LNCaP clone FGC (cell line): ENCODE data around the gene HCFC2.
A peak's percentile ranks its signal among the peaks of the same experiment; 100 is the strongest.

Experiments
- DNase-seq: peaks from one replicate; pipeline ENCODE4 v3.0.0-alpha.2; 2011; ENCODE audit warnings: low read depth
- H3K4me3 ChIP-seq: 2 replicates; pipeline ENCODE4 v1.5.1; 2011; ENCODE audit warnings: mild to moderate bottlenecking, low read depth, low read length, control low read depth
- TF ChIP-seq, protein P1 (sequence below): IDR thresholded peaks from 2 replicates; pipeline ENCODE4 v1.5.1; 2012; ENCODE audit warnings: mild to moderate bottlenecking; ENCODE audit not compliant: control insufficient read depth, insufficient read depth; ENCODE audit errors: extremely low read depth

Gene HCFC2

DNA sequence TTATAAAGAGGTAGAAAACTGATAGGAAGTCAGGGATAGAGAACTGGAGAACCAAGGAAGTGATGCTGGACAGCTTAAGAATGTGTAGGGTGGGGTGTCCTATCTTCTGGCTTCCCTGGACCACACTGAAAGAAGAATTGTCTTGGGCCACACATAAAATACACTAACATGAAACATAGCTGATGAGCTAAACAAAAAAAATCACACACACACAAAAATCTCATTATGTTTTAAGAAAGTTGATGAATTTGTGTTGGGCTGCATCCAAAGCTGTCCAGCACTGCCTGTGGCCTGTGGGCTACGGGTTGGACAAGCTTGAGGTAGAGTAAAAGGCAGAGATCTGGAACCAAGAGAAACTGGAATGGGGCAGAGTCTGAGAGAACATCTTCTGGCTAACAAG lies 21.8 kb upstream of the HCFC2 start:
- TF ChIP-seq, protein P1, sequence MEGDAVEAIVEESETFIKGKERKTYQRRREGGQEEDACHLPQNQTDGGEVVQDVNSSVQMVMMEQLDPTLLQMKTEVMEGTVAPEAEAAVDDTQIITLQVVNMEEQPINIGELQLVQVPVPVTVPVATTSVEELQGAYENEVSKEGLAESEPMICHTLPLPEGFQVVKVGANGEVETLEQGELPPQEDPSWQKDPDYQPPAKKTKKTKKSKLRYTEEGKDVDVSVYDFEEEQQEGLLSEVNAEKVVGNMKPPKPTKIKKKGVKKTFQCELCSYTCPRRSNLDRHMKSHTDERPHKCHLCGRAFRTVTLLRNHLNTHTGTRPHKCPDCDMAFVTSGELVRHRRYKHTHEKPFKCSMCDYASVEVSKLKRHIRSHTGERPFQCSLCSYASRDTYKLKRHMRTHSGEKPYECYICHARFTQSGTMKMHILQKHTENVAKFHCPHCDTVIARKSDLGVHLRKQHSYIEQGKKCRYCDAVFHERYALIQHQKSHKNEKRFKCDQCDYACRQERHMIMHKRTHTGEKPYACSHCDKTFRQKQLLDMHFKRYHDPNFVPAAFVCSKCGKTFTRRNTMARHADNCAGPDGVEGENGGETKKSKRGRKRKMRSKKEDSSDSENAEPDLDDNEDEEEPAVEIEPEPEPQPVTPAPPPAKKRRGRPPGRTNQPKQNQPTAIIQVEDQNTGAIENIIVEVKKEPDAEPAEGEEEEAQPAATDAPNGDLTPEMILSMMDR, result no peak
- no peak overlapping the region for H3K4me3 ChIP-seq
- no peak for DNase-seq

DNA sequence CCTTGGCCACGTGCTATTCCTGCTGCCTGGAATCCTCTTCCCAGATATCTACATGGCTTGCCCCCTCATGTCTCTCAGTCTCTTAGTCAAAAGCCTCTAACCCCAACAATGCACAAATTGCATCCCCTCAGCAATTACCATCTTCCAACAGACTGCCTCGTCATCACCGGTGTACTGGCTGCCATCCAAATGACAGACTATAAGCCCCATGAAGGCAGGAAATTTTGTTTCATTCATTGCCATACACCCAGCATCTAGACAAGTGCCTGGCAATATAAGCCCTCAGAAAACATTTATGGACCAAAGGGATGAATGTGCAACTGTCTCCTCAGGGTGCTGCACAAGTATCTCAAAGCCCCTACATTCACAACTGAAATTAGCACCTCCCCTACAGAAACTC lies 20.2 kb upstream of the HCFC2 start:
- H3K4me3 ChIP-seq, result no peak overlapping the region
- TF ChIP-seq, protein P1, result no peak
- DNase-seq, result no peak

DNA sequence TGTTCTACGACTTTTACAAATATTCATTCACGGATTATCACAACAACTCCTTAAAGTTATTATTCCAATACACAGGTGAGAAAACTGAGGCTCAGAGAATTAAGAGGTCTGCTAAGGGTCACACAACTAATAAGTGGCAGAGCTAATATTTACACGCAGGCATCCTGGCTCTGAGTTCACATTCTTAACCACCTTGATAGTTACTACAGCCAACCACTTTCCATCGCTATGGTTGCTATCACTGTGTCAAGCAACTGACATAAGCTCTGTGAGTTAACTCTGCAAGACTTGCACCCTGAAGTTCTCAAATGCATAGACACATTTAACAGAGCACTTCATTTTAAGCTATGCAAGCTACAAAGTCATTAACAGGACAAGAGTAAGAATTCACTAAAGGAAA lies 18.0 kb upstream of the HCFC2 start:
- TF ChIP-seq, protein P1, result no peak
- DNase-seq, result no peak
- H3K4me3 ChIP-seq, result no peak overlapping the region

DNA sequence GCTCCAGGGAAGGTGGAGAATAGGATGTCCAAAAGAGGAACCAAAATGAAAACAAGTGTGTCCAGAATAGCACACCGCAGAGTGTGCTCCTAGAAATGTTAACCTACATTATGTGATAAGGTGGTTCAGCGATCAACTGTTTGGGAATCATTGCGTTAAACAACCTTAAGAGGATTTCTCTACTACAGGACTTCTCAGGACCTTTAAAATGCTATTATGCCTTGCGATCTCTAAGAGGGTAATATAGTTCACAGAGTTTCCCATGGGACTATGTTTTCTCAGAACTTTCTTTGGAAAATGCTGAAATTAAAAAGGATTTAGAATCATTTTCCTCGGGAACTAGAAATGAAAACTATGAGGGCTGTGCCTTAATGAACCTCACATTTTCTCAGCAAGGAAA lies 16.2 kb upstream of the HCFC2 start:
- DNase-seq, result no peak
- no peak overlapping the region for H3K4me3 ChIP-seq
- TF ChIP-seq, protein P1, result no peak

DNA sequence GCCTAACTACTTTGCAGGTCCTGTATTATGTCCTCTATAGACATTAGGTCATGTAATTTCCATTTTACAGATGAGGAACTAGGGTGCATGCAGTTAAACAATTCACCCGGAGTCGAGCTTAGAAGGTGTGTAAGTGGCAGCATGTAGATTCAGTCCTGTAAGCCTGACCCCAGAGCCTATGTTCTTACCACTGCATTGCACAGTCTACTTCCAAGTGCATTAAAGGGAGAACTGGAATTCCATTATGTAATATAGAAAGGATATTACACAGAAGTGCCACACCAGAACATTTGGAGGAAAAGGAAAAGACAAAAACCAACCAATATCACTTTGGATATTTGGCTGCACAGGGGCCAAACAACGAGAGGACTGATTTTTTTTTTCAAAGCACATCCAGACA lies 15.5 kb upstream of the HCFC2 start:
- TF ChIP-seq, protein P1, result no peak
- H3K4me3 ChIP-seq, result no peak overlapping the region
- DNase-seq, result no peak

DNA sequence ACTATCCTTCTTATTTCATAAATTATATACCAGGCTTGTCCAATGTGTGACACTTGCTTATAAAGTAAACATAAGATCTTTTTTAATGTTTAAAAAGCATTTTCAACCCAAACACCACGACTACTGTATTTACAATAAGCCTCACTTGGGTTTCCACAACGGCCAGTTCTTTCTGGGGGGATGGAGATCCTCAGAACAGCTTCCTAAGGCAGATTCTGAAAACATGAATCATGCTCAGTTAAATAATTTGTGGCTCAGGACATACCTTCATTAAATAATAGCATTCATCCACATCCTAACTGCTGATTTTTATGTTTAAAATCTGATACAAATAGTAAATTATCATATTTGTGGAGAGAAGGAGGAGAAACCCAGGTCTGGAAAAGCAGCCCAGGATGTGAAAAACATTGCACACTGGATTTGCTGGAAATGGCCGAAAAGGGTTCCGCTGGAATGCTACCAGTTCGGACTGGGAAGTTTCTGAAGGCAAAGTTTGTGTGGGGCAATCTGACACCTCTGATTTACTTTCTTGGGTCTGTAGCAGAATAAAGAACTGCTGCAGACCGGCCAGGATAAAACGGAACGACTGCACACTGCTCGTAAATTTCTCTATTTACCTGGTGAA lies 14.9 kb upstream of the HCFC2 start:
- DNase-seq, result no peak
- TF ChIP-seq, protein P1, result no peak
- H3K4me3 ChIP-seq, result peak overlapping the region; percentile 17; the same call in 1 of the 2 replicates

DNA sequence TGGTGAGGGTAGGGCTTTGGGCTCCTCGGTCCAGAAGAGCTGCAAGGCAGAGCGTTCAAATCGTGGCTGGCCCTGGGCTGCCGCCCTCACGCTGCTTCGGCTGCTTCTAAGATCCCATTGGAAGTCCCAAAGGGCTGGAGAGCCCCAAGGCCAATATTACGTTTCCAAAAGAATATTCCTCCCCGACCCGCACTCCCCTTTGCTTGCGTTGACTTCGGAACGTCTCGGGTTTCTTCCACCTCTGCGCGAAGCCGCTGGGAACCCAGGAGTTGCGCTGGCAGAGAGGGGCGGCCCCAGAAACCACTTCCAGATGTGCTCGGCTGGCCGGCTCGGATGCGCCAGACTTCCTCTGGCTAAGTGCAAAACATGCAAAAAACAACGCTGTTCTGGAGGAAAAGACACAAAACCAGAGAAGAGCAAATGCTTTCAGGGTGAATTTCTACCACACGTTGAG lies 14.4 kb upstream of the HCFC2 start, which contains the start of gene GLT8D2:
GLT8D2 (minus strand) TSS at position 285 of the 454 bp plus-strand sequence. CDS start 30,539 bp downstream, outside the sequence.
- DNase-seq, result no peak
- TF ChIP-seq, protein P1, result no peak
- peak within 1 kb of the TSS; percentile 17; the same call in 1 of the 2 replicates for H3K4me3 ChIP-seq
